Measurements from ENCODE around the gene UBR2. TPM values are rescaled to one million over a fixed set of nuclear protein-coding genes. Genes with fewer than 3 reads are reported as not detected.

The UBR2 gene
- total and polyA plus RNA-seq, 2 of the 4 experiments (the other 2 are of a cell fraction) = 7.7 to 32.3 TPM

GRCh38 chr6:42688281-42688680, 124.5 kb downstream of the UBR2 start:
- H4K5ac ChIP-seq (ENCODE audit: low read depth, low read length) = no peak overlapping the region
- peaks cover 3 to 7% of the 10 kb centered on the region in 2 experiments; a peak in 1 of 4 replicates for H3K79me1 ChIP-seq (ENCODE audit: low read depth in 1 of 2, low read length in 2 of 2)
- DNase-seq = no peak
- H3K4ac ChIP-seq (ENCODE audit: low read depth, low read length) = no peak overlapping the region
- H2BK5ac ChIP-seq (ENCODE audit: low read depth, low read length, poor library complexity, severe bottlenecking) = no peak overlapping the region
- H3K4me1 ChIP-seq (ENCODE audit: control insufficient read depth, insufficient read depth, low read length) = peaks cover 11% of the 10 kb centered on the region
- in situ Hi-C loops (cut with MboI; ENCODE audit: low sequenced_read_pairs) (no loop called here), intact Hi-C loops (cut with micrococcal nuclease) (no loop called here), dilution Hi-C loops (cut with HindIII; ENCODE audit: low sequenced_read_pairs, unreplicated experiment) (no loop called here)
- H3K9ac ChIP-seq (ENCODE audit: low read depth, low read length) = no peak overlapping the region
- no peak overlapping the region for H2AK9ac ChIP-seq (replicated peaks; ENCODE audit: low read depth, low read length, poor library complexity)
- ChIA-PET CTCF (no interaction called here), POLR2A (ENCODE audit: unreplicated experiment) (no interaction called here)
- H2BK120ac ChIP-seq (ENCODE audit: low read depth, low read length) = no peak overlapping the region
- H4K8ac ChIP-seq (ENCODE audit: low read depth in 2 of 2, low read length in 2 of 2) = no peak overlapping the region
- no peaks in the 10 kb centered on the region for H3K27me3 ChIP-seq (ENCODE audit: control insufficient read depth, insufficient read depth, low read length)
- no peaks in the 10 kb centered on the region for H3K9me3 ChIP-seq (ENCODE audit: control insufficient read depth, insufficient read depth, low read length)
- no peak for TF ChIP-seq RAD21 (IDR thresholded peaks at IDR 0.05; ENCODE audit: low read length)
- no peak for TF ChIP-seq USF2 (IDR thresholded peaks at IDR 0.05; ENCODE audit: low read depth, low read length)
- TF ChIP-seq MAFK (IDR thresholded peaks at IDR 0.05; ENCODE audit: low read depth, low read length) = no peak
- TF ChIP-seq CEBPB (IDR thresholded peaks at IDR 0.05; ENCODE audit: low read depth, low read length) = no peak
- no peak for TF ChIP-seq MAZ (IDR thresholded peaks at IDR 0.05; ENCODE audit: borderline replicate concordance, low read depth, low read length)
- TF ChIP-seq CTCF (conservative IDR thresholded peaks at IDR 0.05; ENCODE audit: low read depth, low read length) = no peak
- no peak for TF ChIP-seq ELK1 (IDR thresholded peaks at IDR 0.05; ENCODE audit: borderline replicate concordance, low read depth, low read length)
- no peak for TF ChIP-seq BHLHE40 (IDR thresholded peaks at IDR 0.05; ENCODE audit: low read depth, low read length)
- H2BK15ac ChIP-seq (ENCODE audit: low read depth, low read length) = no peak overlapping the region
- no peak overlapping the region for H2AK5ac ChIP-seq (ENCODE audit: low read depth, low read length)
- no peak overlapping the region for H3K18ac ChIP-seq (ENCODE audit: low read depth, low read length)
- no peak overlapping the region for H2AFZ ChIP-seq (replicated peaks; ENCODE audit: low read length, poor library complexity)
- no CpG with 5 or more reads among the region's 3 CpGs for WGBS, 2 experiments (ENCODE audit: extremely low coverage in 2 of 2, insufficient read length in 1 of 2)
- H2BK20ac ChIP-seq (ENCODE audit: low read depth, low read length) = no peak overlapping the region
- H3K14ac ChIP-seq (replicated peaks; ENCODE audit: low read depth, low read length) = no peak overlapping the region
- no peaks in the 10 kb centered on the region for H3K9me1 ChIP-seq (ENCODE audit: insufficient read depth, low read length)
- H4K20me1 ChIP-seq (ENCODE audit: insufficient read depth, low read length) = no peaks in the 10 kb centered on the region
- BruUV-seq (replicated peaks) = no TSS peak
- no peak overlapping the region for H3K23ac ChIP-seq (ENCODE audit: low read depth, low read length)
- peaks cover 37% of the 10 kb centered on the region for H3K36me3 ChIP-seq (ENCODE audit: control insufficient read depth, insufficient read depth, low read length)
- no peak overlapping the region for H3K27ac ChIP-seq (ENCODE audit: insufficient read depth, low read length)
- H4K91ac ChIP-seq (ENCODE audit: insufficient read depth, low read depth, low read length) = no peak overlapping the region
- no peak for ATAC-seq (ENCODE audit: low read depth)
- H3K4me3 ChIP-seq (ENCODE audit: insufficient read depth, low read depth, low read length) = no peak overlapping the region
- no peak overlapping the region for H3K56ac ChIP-seq (ENCODE audit: extremely low read depth, insufficient read depth, low read length)
- H3K4me2 ChIP-seq (ENCODE audit: low read depth, low read length) = no peak overlapping the region
